Epithelial cell of proximal tubule (primary cell): ENCODE data around the gene ZNF599. TPM values are rescaled to one million over a fixed set of nuclear protein-coding genes. Genes with fewer than 3 reads are reported as not detected.
A peak's percentile ranks its signal among the peaks of the same experiment; 100 is the strongest.

Experiments
- DNase-seq: peaks from one replicate; pipeline ENCODE4 v3.0.0-alpha.2; 2011; ENCODE audit warnings: low read depth
- H3K4me3 ChIP-seq: 2 replicates; pipeline ENCODE4 v1.5.1; 2011; ENCODE audit warnings: low read depth, mild to moderate bottlenecking, low read length
- CTCF ChIP-seq: conservative IDR thresholded peaks from 2 replicates; pipeline ENCODE4 v1.5.1; 2012; ENCODE audit warnings: low read depth, mild to moderate bottlenecking, low read length
- total RNA-seq: library from RNA; depleted of rRNA; stranded (reverse); fragments of >200 nt; gene quantifications from 2 replicates; pipeline ENCODE4 v1.2.3, GENCODE V29; 2015

ZNF599 gene
- total RNA-seq, 1 donor from 2014 or later: 5.7 TPM

- H3K4me3 ChIP-seq: no peak overlapping the region
- DNase-seq: no peak
- TF ChIP-seq CTCF: no peak
Measured at GRCh38 chr19:34744896-34745690, 27.9 kb downstream of the ZNF599 start.

- TF ChIP-seq CTCF: no peak
- DNase-seq: peak; percentile 69
- peak overlapping the region; percentile 72 for H3K4me3 ChIP-seq
Measured at GRCh38 chr19:34734537-34735103, 38.4 kb downstream of the ZNF599 start.

- peak within 1 kb of the TSS; percentile 72 for H3K4me3 ChIP-seq
- peak; percentile 56 for DNase-seq
- TF ChIP-seq CTCF: no peak
Measured at GRCh38 chr19:34733746-34734536, 39.1 kb downstream of the ZNF599 start, which contains the start of gene ZNF181. TSS of gene ZNF181 (plus strand) at chr19:34734243. CDS start at chr19:34735038, 795 bp downstream.

GRCh38 chr19:34733266-34733745 lies 39.7 kb downstream of the ZNF599 start:
- no peak for TF ChIP-seq CTCF
- peak overlapping the region; percentile 72 for H3K4me3 ChIP-seq
- DNase-seq: no peak

GRCh38 chr19:34732612-34733211 lies 40.3 kb downstream of the ZNF599 start:
- TF ChIP-seq CTCF: no peak
- peak overlapping the region; percentile 72 for H3K4me3 ChIP-seq
- no peak for DNase-seq

- H3K4me3 ChIP-seq: no peak overlapping the region
- no peak for TF ChIP-seq CTCF
- no peak for DNase-seq
Measured at GRCh38 chr19:34731964-34732363, 41.1 kb downstream of the ZNF599 start.
